NCI-H345 treated with DMSO at 0.1 percent for 48 hours (cell line): ENCODE data around the gene LRRC74B.
"Not testable (repeated sequence)": the region's sequence is repeated elsewhere in the genome, so short reads cannot be mapped to it uniquely, and the experiment has no call there.

Experiments used
- DNase-seq: peaks from one replicate; lab custom pipeline; 2025; ENCODE audit not compliant: unreplicated experiment; lab: John Stamatoyannopoulos, UW

Gene LRRC74B

GRCh38 chr22:21075516-21076138 lies 29.9 kb downstream of the LRRC74B start:
- DNase-seq = no peak

- no peak for DNase-seq
Measured at GRCh38 chr22:21076912-21077625, 31.3 kb downstream of the LRRC74B start.

DNA sequence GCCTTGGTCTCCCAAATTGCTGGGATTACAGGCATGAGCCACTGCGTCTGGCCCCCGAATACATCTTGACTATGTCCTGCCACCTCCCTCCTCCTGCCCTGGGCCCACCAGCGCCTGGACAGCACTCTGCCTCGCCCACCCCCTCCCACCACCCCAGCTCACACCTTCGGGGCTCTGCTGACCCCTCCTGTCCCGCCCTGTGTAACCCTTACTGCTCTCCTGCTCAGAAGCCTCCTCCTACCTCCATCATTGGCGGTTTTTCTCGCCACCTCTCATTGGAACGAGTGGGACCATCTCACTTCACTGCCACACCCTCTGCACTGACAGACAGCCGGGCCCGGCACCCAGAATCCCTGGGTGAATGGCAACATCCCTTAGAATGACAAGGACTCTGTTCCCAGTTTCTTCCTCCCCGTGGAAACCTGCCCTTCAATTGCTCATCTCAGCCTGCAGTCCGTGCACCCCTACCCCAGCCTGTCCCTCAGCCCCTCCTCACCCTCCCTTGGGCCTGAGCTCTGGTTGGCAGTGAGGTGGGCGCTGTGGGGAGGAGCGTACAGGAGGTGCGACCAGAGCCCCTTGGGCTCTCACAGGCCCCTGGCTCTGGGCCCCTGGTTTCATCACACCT lies 32.2 kb downstream of the LRRC74B start:
- no peak for DNase-seq

DNA sequence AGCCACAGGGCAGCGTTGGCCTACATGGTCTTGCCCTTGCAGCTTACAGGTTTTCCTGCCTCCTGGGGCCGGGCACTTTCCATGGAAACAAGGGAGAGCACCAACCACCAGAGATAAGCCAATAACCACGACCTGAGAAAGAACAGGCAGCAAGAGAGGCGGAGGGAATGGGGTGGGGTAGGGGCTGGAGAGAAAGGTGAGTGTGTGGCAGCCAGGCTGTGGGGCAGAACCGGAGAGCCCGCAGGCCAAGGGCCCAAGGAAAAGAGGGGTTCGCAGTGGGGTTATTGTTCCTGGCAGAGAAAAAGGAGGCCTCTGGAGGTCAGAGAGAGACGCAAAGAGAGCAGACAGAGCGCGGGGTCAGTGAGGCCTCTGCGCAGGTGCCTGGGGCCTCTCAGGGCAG lies 33.2 kb downstream of the LRRC74B start:
- no peak for DNase-seq

GRCh38 chr22:21079493-21079892 lies 33.7 kb downstream of the LRRC74B start:
- no peak for DNase-seq

- DNase-seq = no peak
Measured at GRCh38 chr22:21080435-21081137, 34.8 kb downstream of the LRRC74B start.

DNA sequence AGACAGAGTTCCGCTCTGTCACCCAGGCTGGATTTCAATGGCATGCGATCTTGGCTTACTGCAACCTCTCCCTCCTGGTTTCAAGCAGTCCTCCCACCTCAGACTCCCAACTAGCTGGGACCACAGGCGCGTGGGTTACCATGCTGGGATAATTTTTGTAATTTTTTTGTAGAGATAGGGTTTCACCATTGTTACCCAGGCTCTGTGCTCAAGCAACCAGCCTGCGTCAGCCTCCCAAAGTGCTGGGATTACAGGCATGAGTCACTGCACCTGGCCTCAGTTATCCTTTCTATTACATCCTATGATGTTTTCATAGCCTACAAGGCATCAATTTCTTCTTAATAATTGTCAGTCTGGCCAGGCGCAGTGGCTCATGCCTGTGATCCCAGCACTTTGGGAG lies 36.5 kb downstream of the LRRC74B start:
- DNase-seq = no peak

DNA sequence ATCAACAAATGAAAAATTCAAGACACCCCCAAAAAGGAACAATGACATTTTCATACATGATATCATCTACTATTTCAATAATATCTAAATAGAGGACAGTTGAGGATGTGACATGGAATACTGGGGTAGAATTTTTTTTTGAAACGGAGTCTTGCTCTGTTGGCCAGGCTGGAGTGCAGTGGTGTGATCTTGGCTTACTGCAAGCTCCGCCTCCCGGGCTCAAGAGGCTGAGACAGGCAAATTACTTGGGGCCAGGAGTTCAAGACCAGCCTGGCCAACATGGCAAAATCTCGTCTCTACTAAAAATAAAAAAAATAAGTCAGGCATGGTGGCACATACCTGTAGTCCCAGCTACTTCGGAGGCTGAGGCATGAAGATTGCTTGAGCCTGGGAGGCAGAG lies 41.4 kb downstream of the LRRC74B start:
- no peak for DNase-seq

GRCh38 chr22:21087926-21088325 lies 42.2 kb downstream of the LRRC74B start:
- not testable (repeated sequence) for DNase-seq

DNA sequence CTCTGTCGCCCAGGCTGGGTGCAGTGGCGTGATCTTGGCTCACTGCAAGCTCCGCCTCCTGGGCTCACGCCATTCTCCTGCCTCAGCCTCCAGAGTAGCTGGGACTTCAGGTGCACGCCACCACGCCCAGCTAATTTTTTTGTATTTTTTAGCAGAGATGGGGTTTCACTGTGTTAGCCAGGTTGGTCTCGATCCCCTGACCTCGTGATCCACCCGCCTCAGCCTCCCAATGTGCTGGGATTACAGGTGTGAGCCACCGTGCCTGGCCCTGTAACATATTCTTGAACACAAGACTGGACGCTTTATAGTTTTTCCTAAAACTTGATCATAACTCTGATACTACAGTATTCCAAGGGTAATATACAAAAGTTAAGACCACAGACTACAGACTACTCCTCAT lies 45.5 kb downstream of the LRRC74B start:
- DNase-seq = not testable (repeated sequence)

DNA sequence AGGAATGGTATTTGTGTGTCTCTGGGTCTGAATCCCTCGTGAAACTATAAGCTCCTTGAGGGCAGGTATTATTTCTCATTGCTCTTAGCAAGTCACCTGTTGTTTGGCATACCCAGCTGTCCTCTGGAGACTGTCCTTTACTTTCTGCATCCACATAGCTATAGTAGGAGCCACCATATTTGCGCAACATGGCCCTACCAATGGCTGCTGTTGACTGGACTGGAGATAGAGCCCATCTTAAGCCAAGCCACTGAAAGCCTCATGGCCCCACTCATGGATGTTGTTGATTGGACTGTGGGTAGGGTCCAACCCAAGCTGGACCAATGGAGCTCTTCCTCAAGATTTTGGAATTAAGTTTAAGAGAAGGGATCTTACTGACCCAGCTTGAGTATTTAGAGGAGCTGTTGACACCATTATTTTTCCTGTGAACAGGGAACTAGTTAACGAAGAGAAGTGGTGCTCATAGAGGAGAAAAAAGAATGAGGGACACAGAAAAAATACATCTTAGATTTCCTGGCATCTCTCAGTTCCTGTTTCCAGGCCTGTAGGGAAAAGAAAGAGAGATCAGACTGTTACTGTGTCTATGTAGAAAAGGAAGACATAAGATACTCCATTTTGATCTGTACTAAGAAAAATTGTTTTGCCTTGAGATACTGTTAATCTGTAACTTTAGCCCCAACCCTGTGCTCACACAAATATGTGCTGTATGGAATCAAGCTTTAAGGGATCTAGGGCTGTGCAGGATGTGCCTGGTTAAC lies 47.2 kb downstream of the LRRC74B start:
- DNase-seq = no peak

DNA sequence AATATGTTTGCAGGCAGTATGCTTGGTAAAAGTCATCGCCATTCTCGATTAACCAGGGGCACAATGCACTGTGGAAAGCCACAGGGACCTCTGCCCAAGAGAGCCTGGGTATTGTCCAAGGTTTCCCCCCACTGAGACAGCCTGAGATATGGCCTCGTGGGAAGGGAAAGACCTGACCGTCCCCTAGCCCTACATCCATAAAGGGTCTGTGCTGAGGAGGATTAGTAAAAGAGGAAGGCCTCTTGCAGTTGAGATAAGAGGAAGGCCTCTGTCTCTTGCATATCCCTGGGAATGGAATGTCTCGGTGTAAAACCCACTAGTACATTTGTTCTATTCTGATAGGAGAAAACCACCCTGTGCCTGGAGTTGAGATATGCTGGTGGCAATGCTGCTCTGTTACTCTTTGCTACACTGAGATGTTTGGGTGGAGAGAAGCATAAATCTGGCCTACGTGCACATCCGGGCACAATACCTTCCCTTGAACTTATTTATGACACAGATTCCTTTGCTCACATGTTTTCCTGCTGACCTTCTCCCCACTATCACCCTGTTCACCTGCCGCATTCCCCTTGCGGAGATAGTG lies 47.9 kb downstream of the LRRC74B start:
- not testable (repeated sequence) for DNase-seq

DNA sequence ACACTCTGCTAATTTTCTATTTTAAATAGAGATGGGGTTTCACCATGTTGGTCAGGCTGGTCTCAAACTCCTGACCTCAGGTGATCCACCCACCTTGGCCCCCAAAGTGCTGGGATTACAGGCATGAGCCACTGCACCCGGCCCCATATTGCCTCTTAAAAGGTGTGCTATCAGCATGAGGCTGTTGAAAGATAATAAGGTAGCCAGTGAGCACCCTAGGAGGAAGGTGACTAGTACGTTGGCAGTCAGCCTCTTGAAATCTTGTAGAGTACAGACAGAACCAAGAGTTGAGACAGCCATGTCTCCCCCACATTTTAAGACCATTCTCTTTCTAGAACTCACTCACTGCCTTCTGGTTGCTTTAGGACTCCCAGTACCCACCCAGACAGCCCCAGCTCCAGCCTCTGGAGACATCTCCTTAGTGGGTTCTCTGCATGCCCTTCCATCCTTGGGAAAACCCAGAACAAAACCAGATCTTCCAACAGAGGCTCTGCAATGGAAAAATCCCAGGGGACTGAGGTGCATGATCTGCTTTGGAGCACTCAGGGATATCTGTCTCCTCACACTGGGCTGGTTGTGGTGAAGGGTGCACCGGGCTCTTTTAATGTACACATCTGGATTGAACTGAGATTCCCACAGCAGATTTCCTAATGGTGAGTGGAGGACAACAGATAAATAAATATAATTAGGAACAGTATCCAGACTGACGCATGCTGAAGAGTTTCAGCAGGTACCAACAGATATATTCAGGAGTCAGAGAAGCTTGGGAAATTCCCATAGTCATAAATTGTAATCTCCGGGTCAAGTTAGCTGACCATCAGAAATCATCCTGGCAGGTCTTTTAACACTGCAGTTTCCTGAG lies 49.4 kb downstream of the LRRC74B start:
- no peak for DNase-seq

DNA sequence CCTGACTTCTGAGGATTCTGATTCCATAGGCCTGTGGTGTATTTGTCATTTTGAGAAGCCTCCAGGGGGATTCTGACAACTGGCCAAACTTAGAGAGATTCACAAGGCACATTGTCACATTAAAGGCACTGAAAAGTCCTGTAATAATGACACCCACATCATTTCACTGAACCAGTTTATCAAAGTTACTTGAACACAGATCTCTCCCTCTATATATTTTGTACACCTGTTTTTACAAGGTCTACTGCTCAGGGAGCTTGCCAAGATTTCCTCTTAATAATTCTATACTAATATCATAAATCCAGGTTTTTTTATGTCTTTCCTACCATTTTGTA lies 50.0 kb downstream of the LRRC74B start:
- no peak for DNase-seq

- not testable (repeated sequence) for DNase-seq
Measured at GRCh38 chr22:21096878-21097277, 51.1 kb downstream of the LRRC74B start.

- no peak for DNase-seq
Measured at GRCh38 chr22:21098099-21098671, 52.4 kb downstream of the LRRC74B start.

DNA sequence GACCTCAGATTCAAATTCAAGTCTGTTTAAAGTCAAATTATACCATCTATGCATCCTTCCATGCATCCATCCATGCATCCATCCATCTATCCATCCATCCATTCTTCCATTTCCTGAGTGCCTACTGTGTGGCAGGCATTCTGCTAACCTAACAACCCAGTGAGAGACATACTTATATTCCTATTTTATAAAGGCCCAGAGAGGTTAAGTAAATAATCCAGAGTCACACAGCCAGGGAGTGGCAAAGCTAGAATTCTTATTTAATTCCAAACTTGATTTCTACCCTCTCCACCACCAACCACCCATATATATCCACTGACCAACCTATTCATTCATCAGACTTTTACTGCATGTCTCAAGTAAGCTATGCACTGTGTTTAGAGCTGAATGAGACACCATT lies 53.8 kb downstream of the LRRC74B start:
- DNase-seq = no peak

DNA sequence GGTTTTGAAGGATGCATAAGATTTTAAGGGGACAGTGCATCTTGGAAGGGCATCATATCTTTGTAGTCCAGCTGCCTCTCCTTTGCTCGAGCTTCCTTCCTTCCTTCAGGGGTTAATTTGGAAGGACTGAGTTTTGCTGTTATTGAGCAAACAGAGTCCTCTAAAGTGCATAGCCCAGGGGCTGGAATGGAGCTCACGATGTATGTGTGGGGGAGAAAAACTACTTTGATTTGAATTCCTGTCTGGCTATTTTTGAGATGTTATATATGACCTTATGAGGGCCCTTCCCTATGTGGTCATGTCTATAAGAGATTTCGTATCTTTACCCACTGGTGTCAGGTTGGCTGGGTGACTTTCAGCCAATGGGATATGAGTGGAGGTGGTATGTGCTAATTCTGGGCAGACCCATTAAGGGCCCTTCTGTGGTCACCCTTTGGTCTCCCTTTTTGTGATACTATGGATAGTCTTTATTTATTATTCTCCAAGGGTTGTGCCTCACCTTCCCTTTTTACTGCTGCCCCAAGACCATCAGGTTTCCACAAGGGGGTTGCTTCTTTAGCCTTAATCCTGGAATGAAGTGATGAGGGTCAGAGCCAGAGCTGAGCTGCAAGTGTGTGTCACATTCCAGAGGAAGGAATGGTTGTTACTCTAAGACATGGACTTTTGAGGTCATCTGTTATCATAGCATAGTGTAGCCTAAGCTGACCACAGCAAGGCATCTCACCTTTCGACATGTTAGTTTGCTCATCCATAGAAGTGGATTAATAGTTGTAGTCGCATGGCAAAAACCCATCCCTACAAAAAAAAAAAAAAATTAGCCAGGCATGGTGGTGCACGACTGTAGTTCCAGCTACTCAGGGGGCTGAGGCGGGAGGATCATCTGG lies 54.6 kb downstream of the LRRC74B start:
- no peak for DNase-seq
